HG03135 (cell line): ENCODE results near the gene LUZP2.

Experiments used
- ATAC-seq: cut with Tn5 transposase; IDR thresholded peaks from one replicate; pipeline ENCODE4 v1.9.1; 2021; ENCODE audit warnings: mild to moderate bottlenecking, moderate library complexity; ENCODE audit not compliant: unreplicated experiment

Gene LUZP2

DNA sequence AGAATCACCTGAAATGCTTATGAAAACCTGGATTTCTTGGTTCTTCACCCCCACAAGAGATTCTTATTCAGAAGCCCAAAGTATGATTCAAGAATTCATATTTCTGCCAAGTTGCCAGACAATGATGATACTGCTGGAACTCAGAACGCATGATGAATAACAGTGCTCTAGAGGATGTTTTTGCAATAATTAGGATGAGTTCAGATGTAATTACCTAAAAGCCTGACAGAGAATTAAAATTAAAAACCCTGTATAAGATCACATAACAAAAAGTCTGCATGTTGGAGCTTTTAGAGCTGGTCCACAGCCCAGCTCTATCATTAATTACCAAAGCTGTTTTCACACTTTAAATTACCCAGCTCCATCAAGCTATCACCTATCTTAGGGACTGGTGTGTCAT lies 211.8 kb downstream of the LUZP2 start:
- ATAC-seq = no peak

DNA sequence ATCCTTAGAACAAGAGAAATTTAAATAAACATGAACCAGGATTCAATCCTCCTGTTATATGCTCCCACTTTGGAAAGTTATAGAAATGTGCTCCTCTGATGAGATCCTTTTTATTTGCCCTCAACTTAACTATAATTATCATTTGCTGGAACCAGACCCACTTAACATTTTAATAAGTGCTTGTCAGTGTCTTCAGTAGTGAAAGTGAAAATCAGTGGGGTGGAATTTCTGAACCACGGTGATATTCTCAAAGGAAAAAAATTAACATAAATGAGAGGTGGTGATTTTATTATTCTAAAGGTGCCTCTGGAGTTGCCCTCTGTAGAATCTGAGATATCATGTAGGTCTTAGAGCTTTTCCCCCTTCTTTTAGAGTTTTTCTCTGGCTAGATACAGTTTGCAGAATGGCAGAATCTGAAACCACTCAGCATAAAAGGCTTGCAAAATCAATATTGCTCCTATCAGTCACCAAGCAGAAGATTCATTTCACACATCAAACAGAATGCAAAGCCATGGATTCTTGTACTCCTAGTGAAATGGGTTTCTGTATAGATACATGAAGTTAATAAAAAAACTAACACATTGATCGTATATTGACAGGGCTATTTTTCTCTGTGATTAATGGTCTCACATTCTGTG lies 213.2 kb downstream of the LUZP2 start:
- ATAC-seq = no peak

- ATAC-seq = no peak
Observed at GRCh38 chr11:24714601-24715000, 217.7 kb downstream of the LUZP2 start.

DNA sequence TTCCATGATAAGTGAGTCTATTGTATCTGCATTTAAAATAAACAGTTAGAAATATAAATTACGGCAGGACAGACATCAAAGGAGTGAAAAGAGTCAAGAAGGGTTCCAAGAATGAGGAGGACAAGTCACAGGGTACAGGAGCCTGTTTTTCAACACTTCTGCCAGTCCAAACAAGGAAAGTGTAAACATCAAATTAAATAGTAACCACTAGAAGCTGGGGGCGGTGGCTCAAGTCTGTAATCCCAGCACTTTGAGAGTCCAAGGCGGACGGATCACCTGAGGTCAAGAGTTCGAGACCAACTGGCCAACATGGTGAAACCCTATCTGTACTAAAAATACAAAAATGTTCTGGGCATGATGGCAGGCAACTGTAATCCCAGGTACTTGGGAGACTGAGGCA lies 219.6 kb downstream of the LUZP2 start:
- no peak for ATAC-seq

DNA sequence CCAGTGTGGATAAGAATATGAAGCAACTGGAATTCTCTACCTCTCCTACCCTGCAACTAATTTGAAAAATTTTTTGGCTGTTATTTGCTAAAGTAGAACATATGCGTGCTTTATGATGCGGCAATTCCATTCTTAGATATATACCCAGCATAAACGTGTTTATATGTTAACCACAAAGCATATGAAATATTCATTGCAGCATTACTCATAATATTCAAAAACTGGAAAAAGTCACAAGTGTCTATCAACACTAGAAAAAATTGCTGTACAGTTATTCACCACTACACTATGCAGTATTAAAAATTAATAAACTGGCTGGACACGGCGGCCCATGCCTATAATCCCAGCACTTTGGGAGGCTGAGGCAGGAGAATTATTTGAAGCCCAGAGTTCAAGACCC lies 226.4 kb downstream of the LUZP2 start:
- no peak for ATAC-seq

- no peak for ATAC-seq
Observed at GRCh38 chr11:24731554-24731953, 234.7 kb downstream of the LUZP2 start.

DNA sequence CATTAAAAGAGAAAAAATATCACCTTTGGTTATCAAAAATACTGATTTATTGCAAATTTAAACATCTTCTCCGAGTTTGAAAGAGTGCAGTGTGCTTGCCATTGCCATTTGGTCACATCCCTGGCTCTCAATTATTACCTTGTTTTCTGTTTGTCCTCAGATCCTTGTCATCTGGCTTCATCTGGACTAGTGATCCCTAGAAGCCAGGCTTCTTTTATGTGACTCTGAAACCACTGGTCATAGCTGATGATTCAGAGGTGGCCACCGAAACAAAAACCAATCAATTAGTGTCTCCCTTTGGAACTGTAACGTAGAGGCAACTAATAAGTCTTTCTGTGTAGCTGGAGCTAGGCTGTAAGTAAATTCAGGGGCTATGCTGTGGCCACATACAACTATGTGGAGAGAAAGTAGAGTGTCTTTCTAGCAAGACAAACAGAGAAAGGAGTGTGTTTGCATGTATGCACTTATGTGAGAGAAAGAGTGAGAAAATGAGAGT lies 237.9 kb downstream of the LUZP2 start:
- ATAC-seq = no peak

DNA sequence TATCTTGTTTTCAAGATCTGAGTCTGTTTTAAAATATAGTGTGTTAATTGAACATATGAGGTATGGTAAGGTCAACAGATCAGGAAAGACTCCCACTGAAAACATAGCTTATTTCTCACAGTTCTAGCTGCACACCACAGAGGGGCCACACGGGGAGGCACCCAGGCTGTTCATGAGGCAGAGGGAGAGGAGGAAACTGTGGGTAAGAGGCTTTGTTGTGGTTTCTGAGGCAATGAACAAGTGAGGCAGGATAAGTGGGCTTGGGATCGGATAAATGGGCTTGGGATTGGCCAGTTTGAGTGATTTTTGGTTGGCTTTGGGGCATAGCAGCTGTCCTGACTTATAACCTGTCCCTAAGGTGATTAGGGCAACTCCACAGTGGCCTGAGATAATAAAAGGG lies 242.1 kb downstream of the LUZP2 start:
- ATAC-seq = no peak

- no peak for ATAC-seq
Observed at GRCh38 chr11:24739637-24740036, 242.8 kb downstream of the LUZP2 start.

DNA sequence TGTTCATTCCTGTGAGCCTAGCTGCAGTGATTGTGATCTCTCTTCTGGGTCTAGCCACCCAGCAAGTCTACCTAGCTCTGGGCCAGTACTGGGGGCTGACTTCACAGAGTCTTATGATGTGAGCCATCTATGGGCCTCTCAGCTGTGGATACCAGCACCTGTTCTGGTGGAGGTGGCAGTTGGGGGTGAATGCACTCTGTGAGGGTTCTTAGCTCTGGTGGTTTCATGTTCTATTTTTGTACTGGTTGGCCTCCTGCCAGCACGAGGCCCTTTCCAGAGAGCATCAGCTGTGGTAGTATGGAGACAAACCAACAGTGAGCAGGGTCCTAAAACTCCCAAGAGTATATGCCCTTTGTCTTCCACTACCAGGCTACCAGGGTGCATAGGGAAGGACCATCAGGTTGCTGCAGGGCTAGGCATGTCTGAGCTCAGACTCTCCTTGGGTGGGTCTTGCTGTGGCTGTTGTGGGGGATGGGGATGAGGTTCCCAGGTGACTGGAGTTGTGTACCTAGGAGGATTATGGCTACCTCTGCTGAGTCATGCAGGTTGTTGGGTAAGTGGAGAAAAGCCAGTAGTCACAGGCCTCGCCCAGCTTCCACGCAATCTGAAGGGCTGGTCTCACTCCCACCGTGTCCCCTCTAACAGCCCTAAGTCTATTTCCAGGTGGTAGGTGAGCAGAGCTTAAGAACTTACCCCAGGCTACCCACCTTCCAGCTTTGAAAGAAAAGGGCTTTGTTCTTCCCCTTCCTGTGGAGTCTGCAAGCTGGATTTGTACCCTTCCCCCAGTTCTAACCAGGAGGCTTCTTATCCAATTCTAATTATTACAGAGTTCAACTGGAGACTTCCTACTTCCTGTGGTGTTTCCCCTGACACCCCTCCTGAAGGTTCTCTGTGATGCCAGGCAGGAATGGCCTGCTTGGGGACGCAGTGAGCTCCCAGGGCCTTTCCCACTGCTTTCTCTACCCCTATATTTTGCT lies 250.7 kb downstream of the LUZP2 start:
- ATAC-seq = no peak

DNA sequence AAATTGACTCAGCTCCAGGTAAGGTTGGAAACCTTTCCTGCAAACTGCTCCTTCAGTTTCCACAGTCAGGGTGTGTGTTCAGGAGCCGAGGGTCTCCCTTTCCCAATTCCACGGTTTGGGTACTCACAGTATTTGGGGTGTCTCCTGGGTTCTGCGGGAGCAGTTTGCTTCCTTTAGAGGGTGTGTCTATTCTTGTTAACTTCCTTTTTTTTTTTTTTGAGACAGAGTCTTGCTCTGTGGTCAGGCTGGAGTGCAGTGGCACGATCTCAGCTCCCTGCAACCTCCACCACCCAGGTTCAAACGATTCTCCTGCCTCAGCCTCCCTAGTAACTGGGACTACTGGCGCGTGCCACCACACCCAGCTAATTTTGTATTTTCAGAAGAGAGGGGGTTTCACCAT lies 251.4 kb downstream of the LUZP2 start:
- no peak for ATAC-seq

- no peak for ATAC-seq
Observed at GRCh38 chr11:24754406-24754805, 257.6 kb downstream of the LUZP2 start.

- no peak for ATAC-seq
Observed at GRCh38 chr11:24755260-24755839, 258.5 kb downstream of the LUZP2 start.

DNA sequence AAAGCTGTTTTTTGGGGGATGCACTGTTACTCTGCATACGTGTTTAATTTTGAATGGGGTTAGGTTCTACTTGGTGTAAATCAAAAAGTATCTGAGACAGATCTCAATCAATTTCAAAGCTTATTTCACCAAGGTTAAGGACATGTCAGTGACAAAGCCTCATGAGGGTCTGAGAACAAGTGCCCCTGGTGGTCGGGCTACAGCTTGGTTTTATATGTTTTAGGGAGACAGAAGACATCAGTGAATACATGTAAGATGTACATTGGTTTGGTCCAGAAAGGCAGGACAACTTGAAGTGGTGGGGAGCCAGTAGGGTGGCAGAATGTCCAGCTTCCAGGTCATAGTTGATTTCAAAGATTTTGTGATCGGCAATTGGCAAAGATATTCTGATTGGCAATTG lies 262.9 kb downstream of the LUZP2 start:
- ATAC-seq = no peak

GRCh38 chr11:24760681-24761080 lies 263.8 kb downstream of the LUZP2 start:
- ATAC-seq = no peak

GRCh38 chr11:24762076-24762475 lies 265.2 kb downstream of the LUZP2 start:
- no peak for ATAC-seq

DNA sequence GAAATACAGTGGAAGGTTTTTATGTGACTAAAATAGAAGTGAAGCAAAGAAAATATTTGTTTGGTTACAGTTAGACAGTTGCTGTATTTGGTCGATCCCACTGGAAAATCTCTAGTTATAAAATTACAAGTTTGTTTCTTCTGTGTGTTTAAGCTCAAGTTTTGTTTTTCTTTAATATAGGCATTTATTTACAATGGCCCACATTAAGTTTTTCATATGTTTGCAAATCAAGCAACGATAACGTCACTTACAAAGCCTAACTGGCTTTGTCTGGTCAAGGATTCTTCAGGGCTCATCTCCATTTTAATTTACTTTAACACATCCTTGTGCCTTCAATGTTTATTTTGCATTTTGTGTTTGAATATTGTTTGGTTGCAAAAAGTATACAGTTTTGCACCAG lies 270.6 kb downstream of the LUZP2 start:
- ATAC-seq = no peak

- ATAC-seq = no peak
Observed at GRCh38 chr11:24773322-24773721, 276.5 kb downstream of the LUZP2 start.

DNA sequence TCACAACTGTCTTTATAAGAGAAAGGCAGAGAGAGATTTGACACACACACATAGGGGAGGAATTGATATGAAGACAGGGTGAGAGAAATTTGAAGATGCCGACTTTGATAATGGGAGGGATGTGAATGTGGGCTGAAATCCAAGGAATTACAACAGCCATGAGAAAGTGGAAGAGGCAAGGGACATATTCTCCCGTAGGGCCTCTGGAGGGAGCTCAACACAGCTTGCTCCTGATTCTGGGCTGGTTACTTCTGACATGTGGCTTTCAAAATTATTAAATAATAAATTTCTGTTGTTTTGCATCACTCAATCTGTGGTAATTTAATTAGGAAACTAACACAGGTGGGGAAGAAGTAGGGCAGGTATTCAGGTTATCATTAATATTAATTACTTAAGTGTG lies 282.9 kb downstream of the LUZP2 start:
- ATAC-seq = no peak

DNA sequence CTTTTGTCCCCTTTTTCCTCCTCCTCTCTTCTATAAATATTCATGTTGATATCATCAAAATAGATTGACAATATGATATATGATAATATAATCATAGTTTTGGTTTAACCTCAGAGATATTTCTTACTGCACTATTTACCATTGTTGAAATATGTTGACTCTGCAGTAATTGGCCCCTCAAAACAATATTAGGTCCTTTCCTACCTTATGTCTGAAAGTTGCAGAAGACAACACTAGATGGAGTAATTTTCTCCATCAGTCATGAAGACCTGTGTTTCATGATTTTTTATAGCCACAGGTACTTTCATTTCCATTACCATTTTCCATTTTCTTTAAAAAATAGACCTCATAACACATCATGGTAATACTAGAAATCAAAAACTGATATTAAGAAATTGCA lies 284.4 kb downstream of the LUZP2 start:
- ATAC-seq = no peak

- no peak for ATAC-seq
Observed at GRCh38 chr11:24793479-24793878, 296.6 kb downstream of the LUZP2 start.

DNA sequence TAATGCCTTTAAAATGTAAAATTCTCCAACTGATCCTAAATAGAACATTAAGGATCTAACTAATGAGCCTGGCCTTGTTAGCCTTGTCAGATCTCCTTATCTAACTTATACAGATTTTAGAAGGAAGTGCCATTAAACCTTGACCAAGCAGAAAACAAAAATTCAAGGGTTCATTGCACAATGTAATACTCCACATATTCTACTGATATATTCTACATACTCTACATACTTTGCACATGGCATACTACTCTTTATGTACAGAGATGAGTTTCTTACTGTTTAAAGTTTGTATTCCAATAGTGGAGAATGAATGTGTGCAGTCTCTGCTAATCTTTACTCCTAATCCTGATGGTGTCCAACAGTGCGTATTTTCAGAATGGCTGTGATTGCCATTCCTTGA lies 297.2 kb downstream of the LUZP2 start:
- ATAC-seq = no peak
